Ecto neural progenitor cell (in vitro differentiated cells): ENCODE measurements around the gene GIMAP2.
"Not testable (repeated sequence)": the region's sequence is repeated elsewhere in the genome, so short reads cannot be mapped to it uniquely, and the experiment has no call there.

Source experiments
- DNase-seq: peaks from one replicate; pipeline ENCODE4 v3.0.0-alpha.2; 2018; ENCODE audit warnings: low spot score

The GIMAP2 gene

GRCh38 chr7:150685219-150686029 is at the start of gene GIMAP2:
TSS of gene GIMAP2 (plus strand) at chr7:150685706. CDS start at chr7:150687060, 1,354 bp downstream.
- DNase-seq = no peak

- DNase-seq = no peak
Measured at GRCh38 chr7:150641854-150642253, 43.7 kb upstream of the GIMAP2 start.

GRCh38 chr7:150642926-150643325 is 42.6 kb upstream of the GIMAP2 start:
- DNase-seq = no peak

- DNase-seq = no peak
Measured at GRCh38 chr7:150645259-150646020, 40.1 kb upstream of the GIMAP2 start.

GRCh38 chr7:150648353-150649079 is 37.0 kb upstream of the GIMAP2 start:
- DNase-seq = no peak

GRCh38 chr7:150649080-150649385 is 36.5 kb upstream of the GIMAP2 start:
- no peak for DNase-seq

- DNase-seq = no peak
Measured at GRCh38 chr7:150654692-150655091, 30.8 kb upstream of the GIMAP2 start.

- DNase-seq = no peak
Measured at GRCh38 chr7:150656047-150656446, 29.5 kb upstream of the GIMAP2 start.

GRCh38 chr7:150657526-150657925 is 28.0 kb upstream of the GIMAP2 start:
- no peak for DNase-seq

- no peak for DNase-seq
Measured at GRCh38 chr7:150660939-150661613, 24.4 kb upstream of the GIMAP2 start.

GRCh38 chr7:150662821-150663220 is 22.7 kb upstream of the GIMAP2 start:
- not testable (repeated sequence) for DNase-seq

GRCh38 chr7:150663802-150664494 is 21.6 kb upstream of the GIMAP2 start:
- DNase-seq = no peak

- no peak for DNase-seq
Measured at GRCh38 chr7:150665089-150665748, 20.3 kb upstream of the GIMAP2 start.

- no peak for DNase-seq
Measured at GRCh38 chr7:150665896-150666295, 19.6 kb upstream of the GIMAP2 start.

- no peak for DNase-seq
Measured at GRCh38 chr7:150666412-150666811, 19.1 kb upstream of the GIMAP2 start.

GRCh38 chr7:150668472-150668911 is 17.0 kb upstream of the GIMAP2 start:
- DNase-seq = no peak

GRCh38 chr7:150668977-150669376 is 16.5 kb upstream of the GIMAP2 start:
- DNase-seq = no peak

- DNase-seq = not testable (repeated sequence)
Measured at GRCh38 chr7:150671798-150672585, 13.5 kb upstream of the GIMAP2 start.

GRCh38 chr7:150675714-150676113 is 9.8 kb upstream of the GIMAP2 start:
- DNase-seq = no peak

GRCh38 chr7:150676276-150676675 is 9.2 kb upstream of the GIMAP2 start:
- DNase-seq = not testable (repeated sequence)
